Measurements from ENCODE around the gene GREM2.

The GREM2 gene

GRCh38 chr1:240500647-240501046, 111.3 kb downstream of the GREM2 start:
- no peak overlapping the region for H3K27ac ChIP-seq (ENCODE audit: low read depth, low read length, poor library complexity, severe bottlenecking)
- H3K9ac ChIP-seq (ENCODE audit: low read length) = no peak overlapping the region
- no peaks in the 10 kb centered on the region for H3F3A ChIP-seq (ENCODE audit: insufficient read depth, low read length)
- H3K79me2 ChIP-seq (ENCODE audit: insufficient read depth, low read length) = no peaks in the 10 kb centered on the region
- H3K9me3 ChIP-seq (ENCODE audit: low read length) = no peaks in the 10 kb centered on the region
- TF ChIP-seq CTCF (IDR thresholded peaks at IDR 0.05; ENCODE audit: low read length) = no peak
- TF ChIP-seq EZH2 (IDR thresholded peaks at IDR 0.05; ENCODE audit: borderline replicate concordance, low read length) = no peak
- no peaks in the 10 kb centered on the region for H3K9me2 ChIP-seq (ENCODE audit: low read depth, low read length)
- H3K4me2 ChIP-seq (ENCODE audit: low read length) = no peak overlapping the region
- H2AFZ ChIP-seq (ENCODE audit: low read length) = no peak overlapping the region
- no peaks in the 10 kb centered on the region for H3K36me3 ChIP-seq (ENCODE audit: insufficient read depth, low read length)
- H3K4me3 ChIP-seq (ENCODE audit: low read depth, low read length, poor library complexity, severe bottlenecking) = no peak overlapping the region
- no peaks in the 10 kb centered on the region for H4K20me1 ChIP-seq (ENCODE audit: insufficient read depth, low read length)
- no peaks in the 10 kb centered on the region for H3K4me1 ChIP-seq (ENCODE audit: insufficient read depth, low read length, severe bottlenecking)
- H3K27me3 ChIP-seq (ENCODE audit: insufficient read depth, low read length) = no peaks in the 10 kb centered on the region

- H3K9ac ChIP-seq (ENCODE audit: low read length) = no peak overlapping the region
- no peak for TF ChIP-seq EZH2 (IDR thresholded peaks at IDR 0.05; ENCODE audit: borderline replicate concordance, low read length)
- TF ChIP-seq CTCF (IDR thresholded peaks at IDR 0.05; ENCODE audit: low read length) = no peak
- no peaks in the 10 kb centered on the region for H3K4me1 ChIP-seq (ENCODE audit: insufficient read depth, low read length, severe bottlenecking)
- no peak overlapping the region for H2AFZ ChIP-seq (ENCODE audit: low read length)
- no peak overlapping the region for H3K27ac ChIP-seq (ENCODE audit: low read depth, low read length, poor library complexity, severe bottlenecking)
- H3K9me2 ChIP-seq (ENCODE audit: low read depth, low read length) = no peaks in the 10 kb centered on the region
- no peaks in the 10 kb centered on the region for H3K79me2 ChIP-seq (ENCODE audit: insufficient read depth, low read length)
- no peaks in the 10 kb centered on the region for H3K36me3 ChIP-seq (ENCODE audit: insufficient read depth, low read length)
- no peaks in the 10 kb centered on the region for H4K20me1 ChIP-seq (ENCODE audit: insufficient read depth, low read length)
- no peaks in the 10 kb centered on the region for H3F3A ChIP-seq (ENCODE audit: insufficient read depth, low read length)
- no peak overlapping the region for H3K4me3 ChIP-seq (ENCODE audit: low read depth, low read length, poor library complexity, severe bottlenecking)
- H3K27me3 ChIP-seq (ENCODE audit: insufficient read depth, low read length) = no peaks in the 10 kb centered on the region
- H3K4me2 ChIP-seq (ENCODE audit: low read length) = no peak overlapping the region
- no peaks in the 10 kb centered on the region for H3K9me3 ChIP-seq (ENCODE audit: low read length)
Measured at GRCh38 chr1:240499012-240499411, 112.9 kb downstream of the GREM2 start.

DNA sequence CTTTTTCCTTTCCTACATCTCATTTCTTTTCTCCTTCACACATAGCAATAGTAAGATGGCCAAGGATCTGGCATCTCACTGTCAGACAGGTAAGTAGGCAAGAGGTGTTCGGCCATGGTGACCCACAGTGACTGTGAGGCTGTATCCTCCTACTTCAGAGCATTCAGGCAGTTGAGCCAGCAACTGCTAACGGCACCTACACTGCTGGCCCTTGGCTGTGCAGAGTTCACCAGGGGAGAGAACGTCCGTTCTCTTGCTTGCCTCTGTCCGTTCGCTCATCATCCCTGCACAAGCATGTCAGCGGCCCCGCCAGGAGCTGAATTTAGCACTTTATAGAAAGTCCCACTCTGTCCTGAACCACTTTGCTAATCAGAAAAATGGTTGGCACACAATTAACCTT, 113.6 kb downstream of the GREM2 start:
- Histone ChIP-seq H3K79me2 (ENCODE audit: insufficient read depth, low read length) (no peaks in the 10 kb centered on the region), H4K20me1 (ENCODE audit: insufficient read depth, low read length) (no peaks in the 10 kb centered on the region), H3F3A (ENCODE audit: insufficient read depth, low read length) (no peaks in the 10 kb centered on the region), H3K4me1 (ENCODE audit: insufficient read depth, low read length, severe bottlenecking) (no peaks in the 10 kb centered on the region), H3K36me3 (ENCODE audit: insufficient read depth, low read length) (no peaks in the 10 kb centered on the region), H3K4me3 (ENCODE audit: low read depth, low read length, poor library complexity, severe bottlenecking) (no peak overlapping the region), H3K9me2 (ENCODE audit: low read depth, low read length) (no peaks in the 10 kb centered on the region), H3K4me2 (ENCODE audit: low read length) (no peak overlapping the region), H3K27me3 (ENCODE audit: insufficient read depth, low read length) (no peaks in the 10 kb centered on the region), H3K9me3 (ENCODE audit: low read length) (no peaks in the 10 kb centered on the region), H3K27ac (ENCODE audit: low read depth, low read length, poor library complexity, severe bottlenecking) (no peak overlapping the region), H2AFZ (ENCODE audit: low read length) (no peak overlapping the region), H3K9ac (ENCODE audit: low read length) (no peak overlapping the region)
- no peak for TF ChIP-seq EZH2 (IDR thresholded peaks at IDR 0.05; ENCODE audit: borderline replicate concordance, low read length)

GRCh38 chr1:240497908-240498307, 114.0 kb downstream of the GREM2 start:
- Histone ChIP-seq H3K9me3 (ENCODE audit: low read length) (no peaks in the 10 kb centered on the region), H3F3A (ENCODE audit: insufficient read depth, low read length) (no peaks in the 10 kb centered on the region), H3K9ac (ENCODE audit: low read length) (no peak overlapping the region), H3K4me2 (ENCODE audit: low read length) (no peak overlapping the region), H3K27ac (ENCODE audit: low read depth, low read length, poor library complexity, severe bottlenecking) (no peak overlapping the region), H2AFZ (ENCODE audit: low read length) (no peak overlapping the region), H3K4me1 (ENCODE audit: insufficient read depth, low read length, severe bottlenecking) (no peaks in the 10 kb centered on the region), H3K9me2 (ENCODE audit: low read depth, low read length) (no peaks in the 10 kb centered on the region), H3K27me3 (ENCODE audit: insufficient read depth, low read length) (no peaks in the 10 kb centered on the region), H4K20me1 (ENCODE audit: insufficient read depth, low read length) (no peaks in the 10 kb centered on the region), H3K36me3 (ENCODE audit: insufficient read depth, low read length) (no peaks in the 10 kb centered on the region), H3K79me2 (ENCODE audit: insufficient read depth, low read length) (no peaks in the 10 kb centered on the region), H3K4me3 (ENCODE audit: low read depth, low read length, poor library complexity, severe bottlenecking) (no peak overlapping the region)
- no peak for TF ChIP-seq EZH2 (IDR thresholded peaks at IDR 0.05; ENCODE audit: borderline replicate concordance, low read length)
- no peak for TF ChIP-seq CTCF (IDR thresholded peaks at IDR 0.05; ENCODE audit: low read length)
